Measurements from ENCODE around the gene CDC45.

GRCh38 chr22:19555651-19556050, 75.9 kb downstream of the CDC45 start:
- TF ChIP-seq CTCF (IDR thresholded peaks at IDR 0.05) (no peak), POLR2A (IDR thresholded peaks at IDR 0.05) (no peak)
